ENCODE measurements around the gene ACBD6. TPM values are rescaled to one million over a fixed set of nuclear protein-coding genes. Genes with fewer than 3 reads are reported as not detected.
A peak's percentile ranks its signal among the peaks of the same experiment; 100 is the strongest.

Gene ACBD6
- total RNA-seq, 1 donor from 2014 or later, result 57.5 TPM

- TF ChIP-seq, protein P1, sequence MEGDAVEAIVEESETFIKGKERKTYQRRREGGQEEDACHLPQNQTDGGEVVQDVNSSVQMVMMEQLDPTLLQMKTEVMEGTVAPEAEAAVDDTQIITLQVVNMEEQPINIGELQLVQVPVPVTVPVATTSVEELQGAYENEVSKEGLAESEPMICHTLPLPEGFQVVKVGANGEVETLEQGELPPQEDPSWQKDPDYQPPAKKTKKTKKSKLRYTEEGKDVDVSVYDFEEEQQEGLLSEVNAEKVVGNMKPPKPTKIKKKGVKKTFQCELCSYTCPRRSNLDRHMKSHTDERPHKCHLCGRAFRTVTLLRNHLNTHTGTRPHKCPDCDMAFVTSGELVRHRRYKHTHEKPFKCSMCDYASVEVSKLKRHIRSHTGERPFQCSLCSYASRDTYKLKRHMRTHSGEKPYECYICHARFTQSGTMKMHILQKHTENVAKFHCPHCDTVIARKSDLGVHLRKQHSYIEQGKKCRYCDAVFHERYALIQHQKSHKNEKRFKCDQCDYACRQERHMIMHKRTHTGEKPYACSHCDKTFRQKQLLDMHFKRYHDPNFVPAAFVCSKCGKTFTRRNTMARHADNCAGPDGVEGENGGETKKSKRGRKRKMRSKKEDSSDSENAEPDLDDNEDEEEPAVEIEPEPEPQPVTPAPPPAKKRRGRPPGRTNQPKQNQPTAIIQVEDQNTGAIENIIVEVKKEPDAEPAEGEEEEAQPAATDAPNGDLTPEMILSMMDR (IDR thresholded peaks at IDR 0.05), result no peak
- Mint-ChIP-seq H3K27ac (ENCODE audit: unreplicated experiment) (no peak overlapping the region), H3K27me3 (ENCODE audit: unreplicated experiment) (no peaks in the 10 kb centered on the region), H3K36me3 (ENCODE audit: unreplicated experiment) (no peaks in the 10 kb centered on the region), H3K4me3 (ENCODE audit: unreplicated experiment) (no peak overlapping the region), H3K4me1 (ENCODE audit: unreplicated experiment) (peaks cover 25% of the 10 kb centered on the region), H3K9me3 (ENCODE audit: unreplicated experiment) (no peaks in the 10 kb centered on the region)
- no peak for DNase-seq (ENCODE audit: extremely low spot score, unreplicated experiment)
These were observed 30.5 kb upstream of the ACBD6 start for GRCh38 chr1:180532854-180533253.

DNA sequence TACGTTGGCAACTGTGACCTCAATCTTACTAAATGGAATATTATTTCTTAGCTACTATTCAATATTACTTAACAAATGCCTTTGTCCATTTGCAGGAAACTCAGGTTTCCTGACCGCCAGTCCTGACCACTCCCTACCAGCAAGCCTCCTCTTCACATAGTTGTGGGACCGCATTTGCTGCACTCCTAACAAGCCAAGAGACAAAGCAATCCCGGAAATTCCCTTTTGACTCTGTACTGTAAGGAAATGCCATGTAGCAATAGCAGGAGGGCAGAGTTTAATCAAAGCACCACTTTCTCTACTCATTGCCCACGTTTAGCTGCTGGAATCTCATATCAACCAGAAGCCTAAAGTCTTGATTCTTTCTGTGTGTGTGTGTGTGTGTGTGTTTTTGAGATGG lies 28.1 kb upstream of the ACBD6 start:
- TF ChIP-seq, protein P1 (IDR thresholded peaks at IDR 0.05), result no peak
- Mint-ChIP-seq H3K4me1 (ENCODE audit: unreplicated experiment) (peaks cover 36% of the 10 kb centered on the region), H3K36me3 (ENCODE audit: unreplicated experiment) (no peaks in the 10 kb centered on the region), H3K27ac (ENCODE audit: unreplicated experiment) (peak overlapping the region; percentile 65), H3K4me3 (ENCODE audit: unreplicated experiment) (no peak overlapping the region), H3K27me3 (ENCODE audit: unreplicated experiment) (no peaks in the 10 kb centered on the region), H3K9me3 (ENCODE audit: unreplicated experiment) (no peaks in the 10 kb centered on the region)
- no peak for DNase-seq (ENCODE audit: extremely low spot score, unreplicated experiment)

DNA sequence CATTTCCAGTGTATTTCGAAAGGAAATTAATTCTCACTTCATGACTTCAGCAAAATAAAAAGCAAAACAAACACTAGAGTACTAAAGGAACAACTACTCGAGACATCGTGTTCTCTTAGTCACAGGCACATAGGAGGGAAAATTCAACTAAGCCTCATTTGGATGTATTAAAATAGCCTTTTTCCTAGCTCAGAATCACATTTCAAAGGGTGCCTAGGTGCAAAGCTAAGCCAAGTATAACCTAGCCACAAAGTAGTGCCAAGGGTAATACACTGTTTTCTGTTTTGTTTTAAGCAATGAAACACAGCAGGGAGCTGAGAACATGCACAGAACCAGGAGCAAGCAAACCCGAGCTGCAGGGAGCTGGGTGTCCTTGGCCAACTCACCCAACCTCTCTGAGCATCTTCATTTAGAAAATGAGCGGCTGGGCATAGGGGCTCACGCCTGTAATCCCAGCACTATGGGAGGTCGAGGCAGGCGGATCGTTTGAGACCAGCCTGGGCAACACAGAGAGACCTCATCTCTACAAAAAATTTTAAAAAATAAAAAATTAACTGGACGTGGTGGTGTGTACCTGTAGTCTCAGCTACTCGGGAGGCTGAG lies 26.6 kb upstream of the ACBD6 start:
- Mint-ChIP-seq H3K4me1 (ENCODE audit: unreplicated experiment) (peaks cover 47% of the 10 kb centered on the region), H3K36me3 (ENCODE audit: unreplicated experiment) (no peaks in the 10 kb centered on the region), H3K27ac (ENCODE audit: unreplicated experiment) (peak overlapping the region; percentile 51), H3K4me3 (ENCODE audit: unreplicated experiment) (no peak overlapping the region), H3K9me3 (ENCODE audit: unreplicated experiment) (no peaks in the 10 kb centered on the region), H3K27me3 (ENCODE audit: unreplicated experiment) (no peaks in the 10 kb centered on the region)
- peak; percentile 36 for DNase-seq (ENCODE audit: extremely low spot score, unreplicated experiment)
- TF ChIP-seq, protein P1 (IDR thresholded peaks at IDR 0.05), result no peak

DNA sequence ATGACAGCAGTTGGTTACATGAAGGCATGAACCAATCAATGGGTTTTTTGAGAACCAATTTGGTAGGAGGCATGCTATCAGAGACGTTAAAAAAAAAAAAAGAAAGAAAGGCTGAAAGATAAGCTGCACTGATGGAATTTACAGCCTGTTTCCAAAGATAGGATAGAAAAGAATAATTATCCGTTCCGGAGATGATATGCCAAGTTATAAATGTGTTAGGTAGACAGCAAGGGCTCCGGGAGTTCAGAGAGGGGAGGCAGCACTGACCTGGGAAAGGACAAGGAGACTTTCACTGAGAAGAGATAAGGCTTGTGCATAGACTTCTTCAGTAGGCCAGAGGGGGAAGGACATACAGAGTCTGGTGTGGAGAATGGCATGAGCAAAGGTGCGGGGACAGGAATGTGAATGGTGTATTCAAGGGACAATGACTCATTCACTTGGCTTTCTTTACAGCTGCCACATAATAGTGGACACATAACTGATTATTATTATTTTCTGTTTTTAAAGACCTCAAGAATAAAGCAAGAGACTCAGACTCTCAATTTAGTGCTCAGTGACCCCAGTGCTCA lies 24.8 kb upstream of the ACBD6 start:
- Mint-ChIP-seq H3K4me1 (ENCODE audit: unreplicated experiment) (peaks cover 50% of the 10 kb centered on the region), H3K9me3 (ENCODE audit: unreplicated experiment) (no peaks in the 10 kb centered on the region), H3K4me3 (ENCODE audit: unreplicated experiment) (no peak overlapping the region), H3K27me3 (ENCODE audit: unreplicated experiment) (no peaks in the 10 kb centered on the region), H3K36me3 (ENCODE audit: unreplicated experiment) (no peaks in the 10 kb centered on the region), H3K27ac (ENCODE audit: unreplicated experiment) (no peak overlapping the region)
- DNase-seq (ENCODE audit: extremely low spot score, unreplicated experiment), result peak; percentile 13
- TF ChIP-seq, protein P1 (IDR thresholded peaks at IDR 0.05), result no peak

DNA sequence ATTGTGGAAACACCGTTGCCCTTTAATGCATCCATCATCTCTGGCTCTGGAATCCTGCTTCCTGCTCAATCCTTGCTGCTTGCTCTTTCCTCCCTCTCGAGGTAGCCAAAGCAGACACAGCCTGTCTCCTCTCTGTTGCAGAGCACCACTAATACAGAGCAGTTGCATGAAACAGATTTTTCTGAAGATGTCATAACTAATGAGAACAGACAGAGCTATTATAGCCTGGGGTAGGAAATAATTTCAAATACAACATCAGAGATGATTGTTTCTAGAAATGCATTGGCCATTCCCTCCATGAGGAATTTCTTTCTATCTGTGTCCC lies 23.3 kb upstream of the ACBD6 start:
- peaks cover 49% of the 10 kb centered on the region for H3K4me1 Mint-ChIP-seq (ENCODE audit: unreplicated experiment)
- H3K9me3 Mint-ChIP-seq (ENCODE audit: unreplicated experiment), result no peaks in the 10 kb centered on the region
- no peaks in the 10 kb centered on the region for H3K27me3 Mint-ChIP-seq (ENCODE audit: unreplicated experiment)
- DNase-seq (ENCODE audit: extremely low spot score, unreplicated experiment), result peak; percentile 53
- no peak overlapping the region for H3K4me3 Mint-ChIP-seq (ENCODE audit: unreplicated experiment)
- peak overlapping the region; percentile 53 for H3K27ac Mint-ChIP-seq (ENCODE audit: unreplicated experiment)
- H3K36me3 Mint-ChIP-seq (ENCODE audit: unreplicated experiment), result no peaks in the 10 kb centered on the region
- TF ChIP-seq, protein P1 (IDR thresholded peaks at IDR 0.05), result no peak

Data from osteocyte (in vitro differentiated cells).